Body of pancreas (tissue), 4 donors: ENCODE measurements around the gene CERT1.

Experiments used
- POLR2A ChIP-seq, 3 donors: fragments of 450-650 bp; IDR thresholded peaks; one replicate each; pipeline ENCODE4 v1.6.1; 2016; ENCODE audit warnings: antibody characterized with exemption in 3 of 3, mild to moderate bottlenecking in 2 of 3
- TF ChIP-seq, protein P1 (sequence below), 7 experiments: fragments of 450-650 bp in 4 of 7; fragments of 200-600 bp in 3 of 7; sonication (generic) in 3 of 7; IDR thresholded peaks; one replicate each; pipeline ENCODE4 v1.5.1; 2016 to 2019; ENCODE audit warnings: antibody characterized with exemption in 7 of 7

DNA sequence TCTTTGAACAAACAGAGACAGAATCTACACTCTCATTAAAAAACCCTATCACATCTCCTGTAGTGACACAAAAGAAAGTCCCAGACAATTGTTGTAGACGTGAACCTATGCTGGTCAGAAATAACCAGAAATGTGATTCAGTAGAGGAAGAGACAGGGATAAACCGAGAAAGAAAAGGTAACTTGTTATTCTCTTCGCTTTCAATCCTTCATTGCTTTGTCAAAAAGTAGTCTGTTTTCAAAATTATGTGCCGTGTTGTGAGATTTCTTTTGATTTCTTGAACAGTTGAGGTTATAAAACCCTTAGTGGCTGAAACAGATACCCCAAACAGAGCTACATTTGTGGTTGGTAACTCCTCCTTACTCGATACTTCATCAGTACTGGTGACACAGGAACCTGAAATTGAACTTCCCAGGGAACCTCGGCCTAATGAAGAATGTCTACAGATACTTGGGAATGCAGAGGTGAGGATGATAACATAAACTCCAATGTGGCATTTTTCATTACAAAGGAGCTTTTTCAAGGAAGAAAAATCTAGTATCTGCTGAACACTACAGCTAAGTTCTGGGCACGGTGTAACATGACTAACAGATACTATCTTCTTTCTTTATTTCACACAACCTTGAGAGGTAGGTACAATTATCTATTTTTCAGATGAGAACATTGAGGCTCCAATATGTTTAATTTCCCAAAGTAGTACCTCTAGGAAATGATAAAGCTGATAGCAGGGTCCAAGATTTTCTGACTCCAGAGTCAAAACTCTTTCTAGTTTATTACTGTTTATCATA lies 160.1 kb downstream of the CERT1 start:
- TF ChIP-seq POLR2A (IDR thresholded peaks at IDR 0.05) = no peak
- TF ChIP-seq, protein P1, sequence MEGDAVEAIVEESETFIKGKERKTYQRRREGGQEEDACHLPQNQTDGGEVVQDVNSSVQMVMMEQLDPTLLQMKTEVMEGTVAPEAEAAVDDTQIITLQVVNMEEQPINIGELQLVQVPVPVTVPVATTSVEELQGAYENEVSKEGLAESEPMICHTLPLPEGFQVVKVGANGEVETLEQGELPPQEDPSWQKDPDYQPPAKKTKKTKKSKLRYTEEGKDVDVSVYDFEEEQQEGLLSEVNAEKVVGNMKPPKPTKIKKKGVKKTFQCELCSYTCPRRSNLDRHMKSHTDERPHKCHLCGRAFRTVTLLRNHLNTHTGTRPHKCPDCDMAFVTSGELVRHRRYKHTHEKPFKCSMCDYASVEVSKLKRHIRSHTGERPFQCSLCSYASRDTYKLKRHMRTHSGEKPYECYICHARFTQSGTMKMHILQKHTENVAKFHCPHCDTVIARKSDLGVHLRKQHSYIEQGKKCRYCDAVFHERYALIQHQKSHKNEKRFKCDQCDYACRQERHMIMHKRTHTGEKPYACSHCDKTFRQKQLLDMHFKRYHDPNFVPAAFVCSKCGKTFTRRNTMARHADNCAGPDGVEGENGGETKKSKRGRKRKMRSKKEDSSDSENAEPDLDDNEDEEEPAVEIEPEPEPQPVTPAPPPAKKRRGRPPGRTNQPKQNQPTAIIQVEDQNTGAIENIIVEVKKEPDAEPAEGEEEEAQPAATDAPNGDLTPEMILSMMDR (IDR thresholded peaks at IDR 0.05) = no peak
